Heart left ventricle (tissue), 16 donors: ENCODE results near the gene ARL10. TPM values are rescaled to one million over a fixed set of nuclear protein-coding genes. Genes with fewer than 3 reads are reported as not detected.

Experiments
- ATAC-seq, 4 donors: fragments of 200-7000 bp; cut with Tn5 transposase; one replicate each; pipeline ENCODE4 v1.9.1; 2020 to 2022; ENCODE audit warnings: moderate library complexity in 4 of 4, mild to moderate bottlenecking in 3 of 4, moderate number of reproducible peaks in 1 of 4
- DNase-seq, 5 donors: peaks; one replicate each; pipeline ENCODE4 v3.0.0-alpha.2; 2020
- H3K27ac ChIP-seq, 12 donors: fragments of 200-600 bp; sonication (generic) in 4 of 12; one replicate each; pipeline versions ENCODE4 v1.5.0 to v1.8.0; 2016 to 2022; ENCODE audit warnings: mild to moderate bottlenecking in 2 of 12
- H3K27me3 ChIP-seq, 9 donors: fragments of 200-600 bp; sonication (generic) in 2 of 9; one replicate each; pipeline versions ENCODE4 v1.5.1 to v1.8.0; 2016 to 2022; ENCODE audit warnings: mild to moderate bottlenecking in 3 of 9
- H3K36me3 ChIP-seq, 9 donors: fragments of 200-600 bp; sonication (generic) in 2 of 9; one replicate each; pipeline versions ENCODE4 v1.5.0 to v1.8.0; 2018 to 2022; ENCODE audit warnings: mild to moderate bottlenecking in 2 of 9
- H3K4me1 ChIP-seq, 12 donors: fragments of 200-600 bp; sonication (generic) in 4 of 12; one replicate each; pipeline versions ENCODE4 v1.5.0 to v1.8.0; 2016 to 2022; ENCODE audit warnings: mild to moderate bottlenecking in 3 of 12
- H3K4me3 ChIP-seq, 12 donors: fragments of 200-600 bp; sonication (generic) in 4 of 12; one replicate each; pipeline versions ENCODE4 v1.5.0 to v1.8.0; 2017 to 2022; ENCODE audit warnings: mild to moderate bottlenecking in 9 of 12, moderate library complexity in 4 of 12
- H3K9me3 ChIP-seq, 12 donors: fragments of 200-600 bp; sonication (generic) in 4 of 12; one replicate each; pipeline versions ENCODE4 v1.5.0 to v1.8.0; 2016 to 2022; ENCODE audit warnings: mild to moderate bottlenecking in 1 of 12
- POLR2A ChIP-seq, 2 donors: fragments of 450-650 bp; IDR thresholded peaks; one replicate each; pipeline ENCODE4 v1.6.1; 2017; ENCODE audit warnings: antibody characterized with exemption in 2 of 2, mild to moderate bottlenecking in 2 of 2, moderate library complexity in 2 of 2
- WGBS, 4 donors: extraction: QIAGEN DNeasy Blood & Tissue Kit in 2 of 4; methylation state at CpG; one replicate each; pipeline versions ENCODE4 v1.1.5 to v1.1.7; 2013 to 2018; 5-methylcytosine and 5-hydroxymethylcytosine counted together
- intact Hi-C, 10 donors: fragments of 100-400 bp; cut with DNase I; formaldehyde crosslinking; loops; one replicate each; pipeline versions ENCODE4 v1.11.1 to v1.14.2; 2022
- microRNA counts, 2 donors: library from miRNA; unstranded; fragments of <30 nt; microRNA quantifications; one replicate each; lab custom pipeline; 2016
- microRNA-seq, 4 donors: library from miRNA; unstranded; fragments of <30 nt; microRNA quantifications; one replicate each; pipeline versions ENCODE4 to v1.2.0, GENCODE V29; 2017 to 2020
- polyA plus RNA-seq, 2 donors: library from polyadenylated mRNA; stranded (reverse); fragments of 200-250 nt; gene quantifications; one replicate each; pipeline ENCODE4 v1.2.3, GENCODE V29; 2013
- total RNA-seq, 9 donors: library from RNA; depleted of rRNA in 2 of 9; stranded (reverse); fragments of >200 nt in 2 of 9; fragmentation: NEBNext Ultra II Directional in 3 of 9; extraction: Animal tissue kit (Norgen Biotek cat#: 25700) in 3 of 9; gene quantifications; one replicate each; pipeline versions ENCODE4 v1.1.0 to v1.2.4, GENCODE V29; 2016 to 2023
- TF ChIP-seq, protein P1 (sequence below), 12 donors: fragments of 200-600 bp; sonication (generic) in 4 of 12; IDR thresholded peaks; one replicate each; pipeline versions ENCODE4 v1.5.0 to v1.8.0; 2018 to 2022; ENCODE audit warnings: antibody characterized with exemption in 12 of 12, mild to moderate bottlenecking in 5 of 12
- donor health status: ischemic (EF 13 %, LVEDD 7.1; RV severe dilation, severe dysfunction).
- donor health status: healthy with polysubstance abuse.
- donor health status: DM: no; HTN: yes; CAD: no.
- donor health status: DM: no; HTN: no; CAD: no.
- donor health status: ischemic (EF 25% LVEDD 6.9; RV normal size, moderate dysfunction).
- donor health status: ischemic (EF 25% LVEDD 5.7; RV mildly dilated, moderate dysfunction).
- donor health status: healthy.
- donor health status: DM: yes; HTN: yes; CAD: no.
- donor health status: ischemic (EF 35%, LVEDD 5.7; RV mildly dilated, moderate dysfunction).
- donor health status: nonischemic (EF 11% LVEDD 7.7; RV severe dilation, severe dysfunction).
- donor health status: DM: yes; HTN: yes; CAD: no.
- donor health status: PGD.
- donor health status: ischemic (EF 29% LVEDD 5.4; RV normal size, mild dysfunction).
- donor health status: nonischemic (EF 23%, LVEDD 6.1; RV moderate dilation, normal function).

ARL10 gene
- total and polyA plus RNA-seq, 11 donors, result 1.5 to 8.1 (median 5.4) TPM

DNA sequence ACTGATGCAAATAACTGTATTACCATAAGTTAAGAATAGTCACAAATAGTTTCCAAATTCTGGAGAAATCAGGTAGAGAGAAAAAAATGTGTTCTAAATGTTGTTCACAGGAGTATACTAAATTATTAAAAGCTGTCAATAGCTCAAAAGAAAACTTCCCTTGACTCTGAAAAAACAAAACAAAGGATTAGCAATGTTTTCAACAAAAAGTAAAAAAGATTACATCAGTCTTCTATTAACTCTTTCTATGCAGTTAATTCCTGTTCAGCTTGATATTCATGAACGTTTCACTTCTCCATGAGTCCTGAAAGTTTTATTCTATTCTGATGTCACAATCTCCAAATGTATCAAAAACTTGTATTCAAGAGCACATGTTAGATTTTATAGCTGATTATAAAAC lies 60.5 kb downstream of the ARL10 start:
- intact Hi-C loops, result no loop called here

DNA sequence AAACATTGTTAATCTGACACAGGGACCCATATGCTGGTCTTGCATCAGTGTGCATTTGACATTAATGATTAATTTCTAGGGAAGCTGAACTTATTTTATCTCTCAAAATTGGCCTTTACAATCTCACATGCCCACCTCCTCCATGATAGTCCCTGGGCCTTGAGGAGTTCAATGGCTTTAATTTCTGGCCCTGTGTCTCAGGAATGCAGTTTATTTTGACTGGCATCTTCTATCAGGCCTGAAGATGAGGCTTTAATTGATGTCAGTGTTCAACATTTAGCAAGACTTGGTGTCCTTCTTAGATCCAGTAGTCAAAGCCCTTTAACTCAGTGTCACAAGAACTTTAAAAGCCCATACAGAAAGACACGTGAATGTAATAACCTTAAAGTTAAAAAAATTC lies 61.6 kb downstream of the ARL10 start:
- DNase-seq (no peak), ATAC-seq (no peak)
- intact Hi-C loops, result no loop called here
- no peak overlapping the region for H3K4me3 ChIP-seq
- H3K36me3 ChIP-seq, result no peaks in the 10 kb centered on the region
- no peaks in the 10 kb centered on the region for H3K9me3 ChIP-seq
- no peaks in the 10 kb centered on the region for H3K4me1 ChIP-seq
- TF ChIP-seq, protein P1, sequence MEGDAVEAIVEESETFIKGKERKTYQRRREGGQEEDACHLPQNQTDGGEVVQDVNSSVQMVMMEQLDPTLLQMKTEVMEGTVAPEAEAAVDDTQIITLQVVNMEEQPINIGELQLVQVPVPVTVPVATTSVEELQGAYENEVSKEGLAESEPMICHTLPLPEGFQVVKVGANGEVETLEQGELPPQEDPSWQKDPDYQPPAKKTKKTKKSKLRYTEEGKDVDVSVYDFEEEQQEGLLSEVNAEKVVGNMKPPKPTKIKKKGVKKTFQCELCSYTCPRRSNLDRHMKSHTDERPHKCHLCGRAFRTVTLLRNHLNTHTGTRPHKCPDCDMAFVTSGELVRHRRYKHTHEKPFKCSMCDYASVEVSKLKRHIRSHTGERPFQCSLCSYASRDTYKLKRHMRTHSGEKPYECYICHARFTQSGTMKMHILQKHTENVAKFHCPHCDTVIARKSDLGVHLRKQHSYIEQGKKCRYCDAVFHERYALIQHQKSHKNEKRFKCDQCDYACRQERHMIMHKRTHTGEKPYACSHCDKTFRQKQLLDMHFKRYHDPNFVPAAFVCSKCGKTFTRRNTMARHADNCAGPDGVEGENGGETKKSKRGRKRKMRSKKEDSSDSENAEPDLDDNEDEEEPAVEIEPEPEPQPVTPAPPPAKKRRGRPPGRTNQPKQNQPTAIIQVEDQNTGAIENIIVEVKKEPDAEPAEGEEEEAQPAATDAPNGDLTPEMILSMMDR (IDR thresholded peaks at IDR 0.05), result no peak
- TF ChIP-seq POLR2A (IDR thresholded peaks at IDR 0.05), result no peak
- no peaks in the 10 kb centered on the region for H3K27me3 ChIP-seq
- WGBS, 4 donors, result 81 to 85% (median 82%) methylated on average over 1 of the region's 1 CpG
- H3K27ac ChIP-seq, result no peak overlapping the region

More for the DNA sequence above, 60.5 kb downstream of the ARL10 start:
- DNase-seq (no peak), ATAC-seq (no peak)
- Histone ChIP-seq H3K4me1 (no peaks in the 10 kb centered on the region), H3K9me3 (no peaks in the 10 kb centered on the region), H3K27me3 (no peaks in the 10 kb centered on the region), H3K27ac (no peak overlapping the region), H3K36me3 (no peaks in the 10 kb centered on the region), H3K4me3 (no peak overlapping the region)
- WGBS, 4 donors, result 86 to 88% (median 87%) methylated on average over 1 of the region's 1 CpG
- TF ChIP-seq, protein P1 (IDR thresholded peaks at IDR 0.05), result no peak
- no peak for TF ChIP-seq POLR2A (IDR thresholded peaks at IDR 0.05)

DNA sequence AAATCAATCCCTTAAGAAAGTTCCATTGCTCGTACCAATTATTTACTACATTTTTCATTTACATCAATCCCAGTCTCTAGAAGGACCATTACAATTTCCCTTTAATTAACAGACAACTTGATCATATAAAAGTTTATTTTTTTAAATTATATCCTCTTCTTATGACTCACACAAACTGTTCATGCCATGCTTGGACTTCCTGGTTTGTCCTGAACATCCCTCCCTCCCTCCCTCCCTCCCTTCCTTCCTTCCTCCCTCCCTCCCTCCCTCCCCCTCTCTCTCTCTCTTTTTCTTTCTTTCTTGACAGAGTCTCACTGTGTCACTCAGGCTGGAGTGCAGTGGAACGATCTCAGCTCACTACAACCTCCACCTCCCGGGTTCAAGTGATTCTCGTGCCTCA lies 62.7 kb downstream of the ARL10 start:
- DNase-seq, result no peak
- intact Hi-C loops, result no loop called here
- ATAC-seq, result no peak
- WGBS, 4 donors, result 71 to 83% (median 77%) methylated on average over 4 of the region's 4 CpGs
- H3K9me3 ChIP-seq, result no peaks in the 10 kb centered on the region
- no peaks in the 10 kb centered on the region for H3K27me3 ChIP-seq
- TF ChIP-seq, protein P1 (IDR thresholded peaks at IDR 0.05), result no peak
- no peak for TF ChIP-seq POLR2A (IDR thresholded peaks at IDR 0.05)
- H3K27ac ChIP-seq, result no peak overlapping the region
- H3K4me3 ChIP-seq, result no peak overlapping the region
- H3K36me3 ChIP-seq, result no peaks in the 10 kb centered on the region
- no peaks in the 10 kb centered on the region for H3K4me1 ChIP-seq

DNA sequence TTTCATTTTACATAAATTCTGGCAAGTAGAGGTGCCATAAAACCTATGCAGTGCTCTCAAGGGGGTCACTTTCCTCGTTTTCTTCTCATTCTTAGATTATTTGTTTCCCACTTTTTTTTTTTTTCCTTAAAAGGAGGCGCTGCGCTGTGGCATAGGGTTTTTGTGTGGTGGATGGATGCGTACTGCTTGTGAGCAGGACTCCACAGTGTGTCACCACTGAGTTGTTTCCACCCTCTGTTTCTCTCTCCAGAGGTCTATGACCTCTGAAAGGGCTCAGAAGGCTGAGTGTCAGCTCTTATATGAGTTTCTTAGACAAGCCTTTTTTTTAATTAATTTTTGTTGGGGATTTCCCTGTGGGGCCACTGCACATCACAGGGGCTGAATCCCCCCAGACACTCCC lies 64.7 kb downstream of the ARL10 start:
- Histone ChIP-seq H3K4me3 (no peak overlapping the region), H3K27me3 (no peaks in the 10 kb centered on the region), H3K4me1 (no peaks in the 10 kb centered on the region), H3K36me3 (no peaks in the 10 kb centered on the region), H3K27ac (no peak overlapping the region), H3K9me3 (no peaks in the 10 kb centered on the region)
- ATAC-seq (no peak), DNase-seq (no peak)
- intact Hi-C loops, result no loop called here
- TF ChIP-seq POLR2A (IDR thresholded peaks at IDR 0.05), result no peak
- TF ChIP-seq, protein P1 (IDR thresholded peaks at IDR 0.05), result no peak
- WGBS, 4 donors, result 55 to 69% (median 62%) methylated on average over 4 of the region's 4 CpGs

MicroRNAs encoded within 50 kb of the gene (microRNA counts, 767-probe panel; counts per million panel counts)
- 671 to 1,120 counts per million in 2 donors for microRNA hsa-miR-1271-5p (lab: Ali Mortazavi, UCI)

Small RNA genes within 50 kb of the gene (microRNA-seq; reads per million reads assigned to microRNA genes)
- 6.7 to 19.2 (median 8.6) reads per million in 4 donors for gene MIR1271

Other genes with a start within 250 kb of the ARL10 start
- 1 to 10 TPM; 2.8 to 9.0 (median 6.1) TPM for gene SIMC1, start 127.1 kb upstream of the ARL10 start, total RNA-seq
- gene SIMC1, start 127.1 kb upstream of the ARL10 start, polyA plus RNA-seq, result 1 to 10 TPM; 2.2 to 2.6 TPM
- gene KIAA1191, start 3.7 kb upstream of the ARL10 start, total RNA-seq, result 100 to 1,000 TPM in 5 of 9 donors, 10 to 100 TPM in 4; 68.4 to 143 (median 104) TPM
- gene KIAA1191, start 3.7 kb upstream of the ARL10 start, polyA plus RNA-seq, result 10 to 100 TPM; 42.8 to 61.8 TPM
- gene NOP16, start 23.1 kb downstream of the ARL10 start, total RNA-seq, result 10 to 100 TPM in 8 of 9 donors, 1 to 10 TPM in 1; 9.3 to 33.9 (median 15.8) TPM
- 10 to 100 TPM; 33.4 to 83.4 TPM for gene NOP16, start 23.1 kb downstream of the ARL10 start, polyA plus RNA-seq
- gene HIGD2A, start 23.3 kb downstream of the ARL10 start, total RNA-seq, result 100 to 1,000 TPM; 177 to 318 (median 218) TPM
- gene HIGD2A, start 23.3 kb downstream of the ARL10 start, polyA plus RNA-seq, result 100 to 1,000 TPM; 229 to 454 TPM
- 100 to 1,000 TPM; 185 to 401 (median 231) TPM for gene CLTB, start 51.1 kb downstream of the ARL10 start, total RNA-seq
- 100 to 1,000 TPM; 461 to 464 TPM for gene CLTB, start 51.1 kb downstream of the ARL10 start, polyA plus RNA-seq
- 10 to 100 TPM; 11.6 to 20.8 (median 13.6) TPM for gene FAF2, start 82.9 kb downstream of the ARL10 start, total RNA-seq
- 10 to 100 TPM in 1 of 2 donors, 1 to 10 TPM in 1; 6.6 to 15.0 TPM for gene FAF2, start 82.9 kb downstream of the ARL10 start, polyA plus RNA-seq
- gene RNF44, start 171.9 kb downstream of the ARL10 start, total RNA-seq, result 10 to 100 TPM in 8 of 9 donors, 1 to 10 TPM in 1; 9.2 to 35.7 (median 21.0) TPM
- 10 to 100 TPM; 14.4 to 14.8 TPM for gene RNF44, start 171.9 kb downstream of the ARL10 start, polyA plus RNA-seq
- under 1 TPM in 4 of 9 donors, not detected in 5; 0.08 to 0.67 (median 0.40) TPM for gene CDHR2, start 183.9 kb downstream of the ARL10 start, total RNA-seq
- under 1 TPM in 1 of 2 donors, not detected in 1; 0.07 TPM for gene CDHR2, start 183.9 kb downstream of the ARL10 start, polyA plus RNA-seq
- gene GPRIN1, start 244.7 kb downstream of the ARL10 start, total RNA-seq, result 1 to 10 TPM in 1 of 9 donors, under 1 TPM in 8; 0.25 to 1.9 (median 0.48) TPM
- gene GPRIN1, start 244.7 kb downstream of the ARL10 start, polyA plus RNA-seq, result under 1 TPM; 0.15 to 0.36 TPM